Activated CD4-positive, alpha-beta T cell treated with anti-CD3 and anti-CD28 coated beads, Interleukin-2, Interleukin-6, amounts not matched to agents 100 ng/mL and 50 ng/mL, durations not matched to agents 16 hours and 8 hours (primary cell): ENCODE measurements around the gene SLC25A34.
"Not testable (repeated sequence)": the region's sequence is repeated elsewhere in the genome, so short reads cannot be mapped to it uniquely, and the experiment has no call there.

Experiments
- DNase-seq: peaks from one replicate; pipeline ENCODE4 v3.0.0-alpha.2; 2020

Gene SLC25A34

DNA sequence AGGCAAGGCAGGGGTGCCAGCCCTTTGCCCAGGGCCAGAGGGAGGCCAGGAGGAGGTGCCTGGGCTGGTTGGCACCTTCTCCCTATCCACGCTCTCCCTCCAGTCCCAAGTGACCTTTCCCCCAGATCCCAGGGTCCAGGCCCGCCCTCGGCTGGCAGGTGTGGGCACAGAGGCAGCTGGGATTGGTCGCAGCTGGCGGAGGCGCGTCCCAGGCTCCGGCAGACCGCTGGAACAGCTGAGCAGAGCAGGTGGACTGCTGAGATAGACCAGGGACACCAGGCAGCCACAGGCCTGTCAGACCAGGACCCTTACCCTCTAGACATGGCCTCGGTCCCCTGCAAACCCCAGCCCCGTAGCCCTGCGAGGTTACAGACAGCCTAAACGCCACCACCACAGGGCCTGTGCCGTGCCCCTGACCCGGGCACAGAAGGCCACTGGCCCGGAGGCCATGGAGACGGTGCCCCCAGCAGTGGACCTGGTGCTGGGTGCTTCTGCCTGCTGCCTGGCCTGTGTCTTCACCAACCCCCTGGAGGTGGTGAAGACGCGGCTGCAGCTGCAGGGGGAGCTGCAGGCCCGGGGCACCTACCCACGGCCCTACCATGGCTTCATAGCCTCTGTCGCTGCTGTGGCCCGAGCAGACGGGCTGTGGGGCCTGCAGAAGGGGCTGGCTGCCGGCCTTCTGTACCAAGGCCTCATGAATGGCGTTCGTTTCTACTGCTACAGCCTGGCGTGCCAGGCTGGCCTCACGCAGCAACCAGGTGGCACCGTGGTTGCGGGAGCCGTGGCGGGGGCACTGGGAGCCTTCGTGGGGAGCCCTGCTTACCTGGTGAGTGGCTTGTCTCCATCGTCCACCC is at the start of gene SLC25A34:
SLC25A34 (plus strand) TSS at position 221 of the 854 bp plus-strand sequence; CDS start at position 449, 228 bp downstream.
- no peak for DNase-seq

DNA sequence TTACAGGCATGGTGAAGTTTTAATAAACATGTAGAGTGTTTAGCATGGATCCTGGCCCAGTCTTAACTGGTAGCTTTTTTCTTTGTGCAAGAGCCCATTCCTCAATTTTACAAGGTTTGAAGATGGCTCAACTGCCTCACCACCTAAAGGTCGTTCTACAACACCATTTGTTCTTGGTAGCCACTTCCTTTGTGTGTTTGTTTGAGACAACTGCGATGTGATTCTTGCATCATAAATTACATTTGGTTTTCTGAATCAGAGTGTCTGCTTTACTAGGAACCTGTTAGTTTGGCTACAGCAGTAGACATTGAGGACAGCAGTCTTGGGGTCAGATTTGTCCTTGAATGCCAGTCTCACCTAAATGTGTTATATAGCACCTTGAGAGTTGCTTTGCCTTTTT is 48.6 kb upstream of the SLC25A34 start:
- no peak for DNase-seq

DNA sequence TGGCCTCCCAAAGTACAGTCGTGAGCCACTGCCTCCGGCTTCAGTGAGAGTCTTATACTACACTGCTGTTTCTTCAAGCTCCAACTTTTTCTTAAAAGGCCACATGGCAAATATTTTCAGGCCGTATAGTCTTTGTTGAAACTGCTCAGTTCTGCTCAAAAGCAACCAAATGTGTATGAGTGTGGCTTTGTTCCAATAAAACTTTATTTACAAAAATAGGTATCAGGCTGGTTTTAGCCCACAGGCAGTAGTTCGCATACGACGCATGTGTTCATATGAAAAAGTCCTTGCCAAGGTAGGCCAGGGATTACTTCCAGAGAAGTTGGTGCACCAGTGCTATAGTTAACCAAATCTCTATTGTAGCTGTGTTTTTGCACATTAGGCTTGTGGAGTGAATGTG is 45.7 kb upstream of the SLC25A34 start:
- DNase-seq, result no peak

DNA sequence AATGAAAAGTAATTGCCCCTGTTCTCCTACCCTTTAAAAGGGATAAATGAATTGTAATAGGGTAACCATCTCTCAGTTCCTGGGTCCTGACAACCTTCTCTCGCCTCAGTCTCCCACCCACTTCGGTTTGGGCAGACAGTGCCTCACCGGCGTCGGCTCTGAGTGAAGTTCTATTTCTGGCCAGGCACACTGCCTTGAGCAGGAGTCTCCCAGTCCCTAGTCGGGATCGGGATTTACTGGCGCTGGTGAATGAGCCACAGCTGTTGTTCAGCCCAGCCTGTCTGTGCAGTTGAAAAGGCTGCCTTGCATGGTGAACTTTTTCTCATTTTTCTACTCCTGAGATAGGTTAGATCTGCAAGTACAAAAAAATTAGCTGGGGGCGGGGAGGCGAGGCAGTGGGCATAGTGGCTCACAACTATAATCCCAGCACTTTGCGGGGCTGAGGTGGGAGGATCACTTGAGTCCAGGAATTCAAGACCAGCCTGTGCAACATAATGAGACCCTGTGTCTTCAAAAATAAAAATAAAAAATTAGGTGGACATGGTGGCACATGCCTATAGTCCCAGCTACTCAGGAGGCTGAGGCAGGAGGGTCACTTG is 44.5 kb upstream of the SLC25A34 start:
- no peak for DNase-seq

DNA sequence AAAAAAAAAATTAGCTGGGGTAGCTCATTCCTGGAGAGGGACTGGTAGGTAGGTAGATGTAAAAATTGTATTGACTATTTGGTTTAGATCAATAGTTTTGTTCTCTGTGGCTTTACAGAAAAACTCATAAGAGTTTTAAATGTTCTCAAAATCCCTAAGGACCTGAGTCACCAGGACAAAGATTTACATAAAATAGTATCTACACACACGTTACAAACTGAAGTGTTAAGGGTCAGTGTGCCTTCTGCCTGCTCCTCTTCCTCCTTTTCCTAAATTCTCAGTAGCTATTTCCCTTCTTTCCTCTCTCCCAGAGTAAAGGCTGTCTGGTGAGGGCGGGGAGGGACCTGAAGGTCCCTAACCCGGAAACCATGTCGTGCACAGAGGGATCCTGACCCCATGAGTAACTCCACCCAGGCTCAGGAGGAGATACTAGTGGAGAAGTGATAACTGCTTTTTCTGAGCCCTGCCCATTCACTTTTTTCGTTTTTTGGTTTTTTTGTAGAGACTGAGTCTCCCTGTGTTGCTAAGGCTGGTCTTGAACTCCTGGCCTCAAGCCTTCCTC is 43.9 kb upstream of the SLC25A34 start:
- no peak for DNase-seq

DNA sequence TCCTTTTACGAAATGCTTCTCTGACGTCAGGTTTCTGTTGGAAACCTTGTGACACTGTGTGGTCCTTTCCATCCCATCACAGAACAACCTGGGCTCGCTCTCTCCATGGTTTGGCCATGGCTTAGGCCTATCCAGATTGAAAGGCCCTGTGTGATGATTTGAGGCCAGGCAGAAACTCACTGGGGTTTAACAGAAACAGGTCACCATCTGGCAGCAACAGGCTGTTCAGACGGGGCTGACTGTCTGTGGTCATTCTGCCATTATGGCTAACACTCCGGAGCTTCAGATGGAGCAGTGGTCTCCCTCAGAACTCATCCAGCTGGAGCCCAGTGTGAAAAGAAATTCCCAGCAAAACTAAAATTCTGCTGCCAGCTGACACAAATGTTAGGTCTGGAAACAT is 42.7 kb upstream of the SLC25A34 start:
- DNase-seq, result no peak

DNA sequence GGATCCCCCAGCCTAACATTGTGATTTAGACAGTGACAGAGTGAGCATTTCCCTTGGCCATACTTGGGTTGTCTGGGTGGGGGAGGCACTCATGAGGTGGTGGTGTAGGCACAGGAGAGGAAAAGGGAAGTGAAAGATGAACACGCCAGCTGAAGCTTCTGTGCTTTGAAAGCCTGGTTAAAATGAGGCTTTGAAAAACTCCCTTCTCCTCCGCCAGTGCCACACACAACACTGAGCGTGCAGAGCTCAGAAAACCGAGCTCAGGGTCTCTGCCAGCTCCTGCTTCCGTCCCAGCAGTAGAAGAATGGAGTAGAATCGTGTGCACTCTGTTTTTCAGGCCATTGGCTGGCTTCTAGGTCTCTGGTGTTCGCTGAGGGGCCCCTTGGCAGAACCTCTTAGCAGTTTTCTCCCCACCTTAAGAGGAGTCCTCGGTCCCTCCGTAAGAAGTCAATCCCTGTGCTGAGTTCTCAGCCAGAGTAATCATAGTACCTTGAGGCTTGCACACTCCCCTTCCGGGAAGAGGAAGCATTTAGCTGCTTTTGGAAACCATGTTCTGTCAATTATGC is 39.0 kb upstream of the SLC25A34 start:
- peak; percentile 54 for DNase-seq

DNA sequence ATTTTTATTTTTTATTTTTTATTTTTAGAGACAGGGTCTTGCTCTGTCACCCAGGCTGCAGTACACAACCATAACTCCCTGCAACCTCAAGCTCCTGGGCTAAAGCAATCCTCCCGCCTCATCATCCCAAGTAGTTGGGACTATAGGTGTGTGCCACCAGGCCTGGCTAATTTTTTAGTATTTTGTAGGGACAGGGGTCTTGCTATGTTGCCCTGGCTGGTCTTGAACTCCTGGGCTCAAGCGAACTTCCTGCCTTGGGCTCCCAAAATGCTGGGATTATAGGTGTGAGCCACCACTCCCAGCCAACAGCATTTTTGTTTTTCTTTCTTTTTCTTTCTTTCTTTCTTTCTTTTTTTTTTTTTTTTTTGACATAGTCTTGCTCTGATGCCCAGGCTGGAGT is 37.9 kb upstream of the SLC25A34 start:
- DNase-seq, result no peak

DNA sequence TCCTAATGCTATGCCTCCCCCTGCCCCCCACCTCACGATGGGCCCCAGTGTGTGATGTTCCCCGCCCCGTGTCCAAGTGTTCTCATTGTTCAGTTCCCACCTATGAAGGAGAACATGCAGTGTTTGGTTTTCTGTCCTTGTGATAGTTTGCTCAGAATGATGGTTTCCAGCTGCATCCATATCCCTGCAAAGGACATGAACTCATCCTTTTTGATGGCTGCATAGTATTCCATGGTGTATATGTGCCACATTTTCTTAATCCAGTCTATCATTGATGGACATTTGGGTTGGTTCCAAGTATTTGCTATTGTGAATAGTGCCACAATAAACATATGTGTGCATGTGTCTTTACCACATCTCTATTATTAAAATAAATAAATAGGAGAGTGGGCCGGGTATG is 36.7 kb upstream of the SLC25A34 start:
- DNase-seq, result not testable (repeated sequence)

DNA sequence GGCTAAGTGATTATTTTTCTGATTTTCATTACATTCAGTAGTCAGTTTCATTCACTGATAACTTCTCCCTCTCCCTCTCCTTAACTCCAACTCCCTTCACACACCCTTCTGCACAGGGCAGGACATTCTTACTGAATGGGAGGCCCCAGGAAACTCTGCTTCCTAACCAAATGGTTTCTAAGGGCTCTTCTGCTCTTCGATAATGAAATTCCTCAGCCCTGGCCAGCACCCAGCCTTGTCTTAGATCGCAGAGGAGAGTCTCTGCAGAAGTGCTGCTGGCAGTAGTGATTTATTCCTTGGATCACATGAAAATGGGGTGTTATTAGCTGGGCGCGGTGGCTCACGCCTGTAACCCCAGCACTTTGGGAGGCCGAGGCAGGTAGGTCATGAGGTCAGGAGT is 35.5 kb upstream of the SLC25A34 start:
- DNase-seq, result no peak

DNA sequence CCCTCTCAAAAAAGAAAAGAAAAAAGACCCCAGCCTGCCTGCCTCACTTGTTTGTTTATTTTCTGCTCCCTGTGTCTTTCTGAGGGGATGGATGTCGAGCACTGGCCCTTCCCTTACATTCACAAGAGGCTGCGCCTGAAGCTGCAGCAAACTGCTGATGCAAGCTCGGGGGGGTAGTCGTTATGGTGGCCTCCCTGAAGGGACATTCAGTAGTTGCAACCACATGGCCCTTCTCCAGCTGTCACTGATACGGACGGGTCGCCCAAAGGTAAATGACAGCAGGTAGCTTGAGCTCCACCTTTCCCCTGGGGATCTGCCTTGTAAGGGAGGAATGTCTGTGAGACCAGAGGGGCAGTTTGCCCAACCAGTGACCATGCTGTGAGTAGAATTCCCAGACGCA is 34.3 kb upstream of the SLC25A34 start:
- DNase-seq, result no peak

DNA sequence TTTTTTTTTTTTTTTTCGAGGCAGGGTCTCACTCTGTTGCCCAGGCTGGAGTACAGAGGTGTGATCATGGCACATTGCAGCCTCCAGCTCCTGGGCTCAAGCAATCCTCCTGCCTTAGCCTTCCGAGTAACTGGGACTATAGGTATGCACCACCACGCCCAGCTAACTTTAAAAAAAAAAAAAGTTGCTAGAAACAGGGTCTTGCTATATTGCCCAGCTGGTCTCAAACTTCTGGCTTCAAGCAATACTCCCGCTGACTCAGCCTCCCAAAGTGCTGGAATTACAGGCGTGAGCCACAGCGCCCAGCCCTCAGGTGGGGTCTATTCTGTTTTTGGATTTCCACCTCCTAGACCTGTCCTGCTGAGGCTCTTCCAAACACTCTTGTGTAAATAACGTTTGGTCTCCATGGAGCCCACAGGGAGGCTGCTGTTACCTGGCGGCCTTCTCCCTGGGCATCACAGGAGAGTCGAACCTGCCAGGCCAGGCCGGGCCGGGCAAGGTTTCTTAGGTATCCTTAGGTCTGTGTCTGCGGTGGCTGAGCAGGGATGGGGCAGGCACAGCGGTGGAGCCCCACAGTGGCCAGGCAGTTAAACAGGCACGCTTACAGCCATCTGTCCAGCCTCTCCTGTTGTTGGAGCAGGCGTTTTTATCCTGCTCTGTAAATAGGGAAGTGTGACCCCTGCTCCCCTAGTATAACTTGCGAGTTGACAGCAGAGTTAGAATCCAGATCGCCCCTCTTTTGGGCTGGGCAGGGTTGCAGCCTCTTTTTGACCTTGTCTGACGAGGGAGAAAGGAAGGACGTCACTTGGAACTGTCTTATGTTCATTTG is 33.1 kb upstream of the SLC25A34 start:
- DNase-seq, result no peak

DNA sequence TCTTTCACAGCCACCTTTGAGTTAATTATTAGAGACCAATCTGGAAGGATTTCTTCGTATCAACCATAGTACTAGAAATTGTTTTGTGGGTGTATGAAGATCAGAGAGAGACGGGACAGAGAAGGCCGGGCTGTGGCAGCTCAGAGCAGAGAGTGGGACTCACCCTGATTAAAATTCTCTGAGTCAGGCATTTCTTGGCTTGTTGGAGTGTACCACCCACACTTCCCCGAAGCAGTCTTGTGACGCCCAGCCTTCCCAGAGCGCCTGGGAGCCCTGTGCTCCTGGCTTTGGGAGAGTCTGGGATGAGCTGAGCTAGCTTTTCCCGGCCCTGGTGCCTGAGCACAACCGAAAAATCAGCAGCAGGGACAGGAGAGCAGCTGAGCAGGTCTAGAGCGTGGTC is 32.5 kb upstream of the SLC25A34 start:
- no peak for DNase-seq

DNA sequence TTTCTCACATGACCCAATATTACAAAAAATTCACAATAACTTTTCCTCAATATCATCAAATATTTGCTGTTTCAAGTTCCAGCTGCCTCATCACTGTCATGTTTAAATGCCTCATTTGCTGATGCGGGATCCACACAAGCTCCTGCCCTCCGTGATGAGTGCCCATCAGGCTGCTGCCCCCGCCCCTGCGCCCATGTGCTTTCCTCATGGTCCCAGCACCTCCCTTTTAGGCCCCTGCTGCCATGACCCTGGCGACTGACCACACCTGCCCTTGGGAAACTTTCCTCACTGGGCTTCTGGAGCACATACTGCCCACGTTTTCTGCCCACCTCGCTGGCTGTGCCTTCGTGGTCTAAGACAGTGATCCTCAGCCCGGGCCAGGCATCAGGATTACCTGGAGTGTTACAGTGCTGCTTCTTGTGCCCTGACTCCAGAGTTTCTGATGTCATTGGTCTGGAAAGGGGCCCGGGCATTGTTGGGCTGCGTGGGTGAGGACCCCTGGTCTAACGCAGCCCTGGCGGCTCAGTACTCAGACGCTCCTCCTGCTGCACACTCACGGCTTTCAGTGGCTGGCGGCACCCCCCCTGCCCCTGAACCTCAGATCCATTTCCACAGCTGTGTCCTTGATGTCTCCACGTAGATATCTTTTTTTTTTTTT is 31.4 kb upstream of the SLC25A34 start:
- DNase-seq, result no peak

DNA sequence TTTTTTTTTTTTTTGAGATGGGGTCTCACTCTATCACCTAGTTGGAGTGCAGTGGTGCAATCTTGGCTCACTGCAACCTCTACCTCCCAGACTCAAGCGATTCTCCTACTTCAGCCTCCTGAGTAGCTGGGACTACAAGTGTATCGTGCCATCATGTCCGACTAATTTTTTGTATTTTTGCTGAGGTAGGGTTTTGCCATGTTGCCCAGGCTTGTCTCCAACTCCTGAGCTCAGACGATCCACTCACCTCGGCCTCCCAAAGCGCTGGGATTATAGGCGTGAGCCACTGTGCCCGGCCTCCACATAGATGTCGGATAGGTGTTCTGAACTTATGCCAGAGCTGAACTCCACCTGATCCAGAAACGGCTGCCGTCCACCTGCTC is 30.9 kb upstream of the SLC25A34 start:
- no peak for DNase-seq

DNA sequence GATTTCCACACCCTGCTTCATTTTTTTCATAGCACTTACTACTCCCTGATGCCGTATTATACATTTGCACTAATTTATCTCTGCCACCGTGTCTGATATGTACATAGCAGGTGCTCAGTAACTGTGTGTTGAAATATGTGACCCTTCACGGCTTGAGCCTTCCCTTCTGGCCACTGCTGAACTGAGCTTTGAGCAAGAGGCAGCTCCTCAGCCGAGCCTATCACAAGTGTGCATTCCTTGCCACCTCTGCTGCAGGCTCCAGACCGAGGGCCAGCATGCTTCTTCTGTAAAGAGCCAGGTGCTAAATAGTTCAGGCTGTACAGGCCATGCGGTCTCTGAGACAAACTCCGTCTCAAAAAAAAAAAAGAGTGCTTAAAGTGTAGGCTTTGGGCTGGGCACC is 29.3 kb upstream of the SLC25A34 start:
- DNase-seq, result no peak

DNA sequence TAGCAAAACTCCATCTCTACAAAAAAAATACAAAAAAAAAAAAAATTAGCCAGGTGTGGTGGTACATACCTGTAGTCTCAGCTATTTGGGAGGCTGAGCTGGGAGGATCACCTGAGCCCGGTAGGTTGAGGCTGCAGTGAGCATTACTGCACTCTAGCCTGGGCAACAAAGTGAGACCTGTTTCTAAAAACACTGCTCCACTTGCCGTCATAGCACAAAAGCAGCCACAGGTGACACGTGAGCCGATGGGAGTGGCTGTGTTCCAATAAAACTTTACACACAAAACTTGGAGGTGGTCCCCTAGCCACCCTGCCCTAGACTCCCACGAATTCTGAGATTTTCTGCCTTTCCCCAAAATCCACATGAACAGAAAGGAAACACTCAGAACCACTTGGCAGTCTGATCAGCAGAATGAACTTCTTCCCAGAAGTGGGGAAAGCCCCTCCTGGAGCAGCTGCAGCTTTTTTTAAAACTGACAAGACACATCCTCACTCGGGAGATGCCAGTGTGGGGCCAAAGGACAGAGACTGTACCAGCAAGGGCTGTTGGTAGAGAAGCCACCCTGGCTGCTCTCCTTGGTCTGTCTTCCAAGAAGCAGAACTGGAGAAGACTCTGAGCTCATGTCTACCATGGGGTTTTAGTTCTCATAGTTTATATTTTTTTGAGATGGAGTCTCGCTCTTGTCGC is 28.7 kb upstream of the SLC25A34 start:
- no peak for DNase-seq

DNA sequence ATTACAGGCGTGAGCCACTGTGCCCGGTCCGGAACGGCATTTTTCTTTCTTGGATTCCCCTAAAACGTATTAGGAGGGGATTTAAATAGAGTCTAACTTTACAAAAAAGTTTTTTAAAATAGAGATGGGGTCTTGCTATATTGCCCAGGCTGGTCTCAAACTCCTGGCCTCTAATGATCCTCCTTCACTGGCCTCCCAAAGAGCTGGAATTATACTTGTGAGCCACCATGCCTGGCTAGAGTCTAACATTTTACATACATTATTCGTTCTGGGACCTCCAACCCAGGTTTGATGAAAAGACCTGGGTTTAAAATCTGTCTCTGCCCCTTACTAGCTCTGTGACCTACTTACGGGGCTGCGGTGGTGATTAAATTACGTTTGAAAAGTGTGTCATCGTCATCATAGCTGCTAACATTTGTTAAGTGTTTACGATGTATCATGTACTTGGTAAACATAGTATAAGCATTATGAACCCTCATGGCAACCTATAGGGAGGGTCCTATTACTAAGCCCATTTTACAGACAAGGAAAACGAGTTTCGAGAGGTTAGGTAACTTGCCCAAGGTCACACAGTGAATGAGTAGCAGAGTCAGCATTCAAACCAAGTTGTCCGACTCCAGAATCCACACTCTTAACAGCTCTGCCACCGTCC is 27.4 kb upstream of the SLC25A34 start:
- no peak for DNase-seq

DNA sequence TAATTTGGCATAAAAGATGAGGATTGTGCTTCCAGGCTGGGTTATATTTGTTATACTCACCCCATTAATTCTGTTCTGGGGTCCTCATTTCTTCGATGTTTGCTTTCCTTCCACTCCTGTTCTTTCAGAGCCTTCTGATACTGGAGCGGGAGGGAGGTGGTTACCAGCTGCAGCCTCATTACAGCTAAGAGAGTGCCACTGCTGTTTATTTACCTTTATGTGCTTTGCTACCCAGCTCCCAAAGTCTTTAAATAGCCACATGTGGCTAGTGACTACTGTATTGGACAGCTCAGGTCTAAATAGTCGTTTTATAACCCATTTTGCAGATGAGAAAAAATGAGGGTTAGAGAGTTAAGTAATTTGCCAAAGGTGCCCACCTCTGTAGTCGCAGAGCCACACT is 26.8 kb upstream of the SLC25A34 start:
- no peak for DNase-seq

DNA sequence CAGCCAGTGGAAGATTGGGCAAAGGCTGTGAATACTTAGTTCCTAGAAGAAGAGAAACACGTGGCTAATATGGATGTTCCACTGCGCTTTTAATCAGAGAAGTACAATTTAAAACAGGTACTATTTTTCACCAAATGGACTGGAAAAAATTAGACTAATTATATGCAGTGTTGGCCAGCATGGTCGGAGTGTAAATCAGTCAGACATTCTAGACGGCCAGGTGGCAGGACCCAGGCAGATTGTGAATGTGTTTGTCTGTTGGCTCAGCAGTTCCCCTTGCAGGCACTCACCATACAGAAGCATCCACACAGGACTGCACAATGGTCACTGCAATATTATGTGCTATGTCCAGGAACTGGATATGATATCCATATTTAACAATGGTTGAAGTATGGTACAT is 23.9 kb upstream of the SLC25A34 start:
- no peak for DNase-seq

DNA sequence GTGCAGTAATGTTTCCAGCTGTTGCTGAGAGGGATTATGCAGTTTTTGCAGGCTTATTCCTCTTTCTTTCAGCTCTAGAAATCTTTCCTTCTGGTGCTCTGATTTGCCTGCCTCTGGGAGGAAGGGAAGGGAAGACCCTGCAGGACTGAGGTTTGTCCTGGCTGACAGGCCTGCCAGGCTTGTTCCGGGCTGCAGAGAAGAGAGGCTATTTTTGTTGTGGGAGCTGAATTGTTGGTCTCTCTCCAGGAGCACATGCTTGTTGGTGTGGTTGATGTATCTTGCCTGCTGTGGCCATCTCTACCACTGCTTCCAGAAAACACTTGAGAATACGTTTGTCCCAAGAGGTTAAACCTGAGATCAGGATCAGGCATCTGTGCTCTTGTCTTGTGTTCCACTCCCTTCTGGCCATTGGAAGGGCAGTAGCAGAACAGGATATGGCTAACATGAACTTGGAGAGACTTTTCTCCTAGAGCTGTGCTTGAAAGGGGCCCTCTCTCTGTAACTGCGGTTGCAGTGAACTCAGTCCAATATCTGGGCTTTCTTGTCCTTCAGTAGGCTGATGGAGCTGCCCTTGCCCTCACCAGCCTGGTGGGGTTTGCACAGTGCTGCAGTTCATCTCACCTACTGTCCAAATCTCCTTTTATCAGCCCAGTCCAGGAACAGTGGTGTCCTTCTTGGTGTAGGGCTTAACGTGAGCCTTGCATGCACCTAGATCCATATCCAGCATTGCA is 21.5 kb upstream of the SLC25A34 start:
- no peak for DNase-seq
